HL-60 (cell line): ENCODE results near the gene DAD1.

Source experiments
- CTCF ChIP-seq: IDR thresholded peaks from one replicate; pipeline ENCODE4 v1.5.1; 2011; ENCODE audit warnings: low read length, control low read depth, inconsistent platforms; ENCODE audit not compliant: insufficient read depth
- GABPA ChIP-seq: IDR thresholded peaks from 2 replicates; pipeline ENCODE4 v1.6.1; 2012; ENCODE audit warnings: low read depth
- POLR2AphosphoS5 ChIP-seq: IDR thresholded peaks from 2 replicates; pipeline ENCODE4 v1.6.1; 2012; ENCODE audit warnings: low read depth

- no peak for TF ChIP-seq CTCF
- no peak for TF ChIP-seq POLR2AphosphoS5
- TF ChIP-seq GABPA = no peak
Measured at GRCh38 chr14:22593601-22594000, 4.6 kb upstream of the DAD1 start.
